Activated naive CD8-positive, alpha-beta T cell treated with anti-CD3 and anti-CD28 coated beads, Interleukin-2, amount 10 ng/mL, durations not matched to agents 7 days and 5 days (primary cell): ENCODE results near the gene MTMR3. TPM values are rescaled to one million over a fixed set of nuclear protein-coding genes. Genes with fewer than 3 reads are reported as not detected.
"Not testable (repeated sequence)": the region's sequence is repeated elsewhere in the genome, so short reads cannot be mapped to it uniquely, and the experiment has no call there.

Experiments used
- ATAC-seq: fragments of 150-1000 bp; cut with Tn5 transposase; one replicate; pipeline ENCODE4 v1.10.0; 2021; ENCODE audit warnings: low read depth, moderate library complexity
- POLR2A ChIA-PET: fragments of 350-600 bp; sonication (Branson Sonifier 250); formaldehyde crosslinking; loops from one replicate; lab custom pipeline; 2021; ENCODE audit warnings: antibody characterized with exemption; lab: Charles Lee
- DNase-seq: peaks from one replicate; pipeline ENCODE4 v3.0.0; 2021
- H3K27ac Mint-ChIP-seq: one replicate; pipeline ENCODE4 v1.8.0; 2022; ENCODE audit warnings: mild to moderate bottlenecking, mixed read lengths
- H3K27me3 Mint-ChIP-seq: one replicate; pipeline ENCODE4 v1.8.0; 2022; ENCODE audit warnings: mild to moderate bottlenecking, moderate library complexity, mixed read lengths
- H3K36me3 Mint-ChIP-seq: one replicate; pipeline ENCODE4 v1.8.0; 2021; ENCODE audit warnings: mild to moderate bottlenecking, mixed read lengths
- H3K4me1 Mint-ChIP-seq: one replicate; pipeline ENCODE4 v1.8.0; 2021; ENCODE audit warnings: mixed read lengths
- H3K4me3 Mint-ChIP-seq: one replicate; pipeline ENCODE4 v1.8.0; 2022; ENCODE audit warnings: mild to moderate bottlenecking, moderate library complexity, mixed read lengths
- H3K9me3 Mint-ChIP-seq: one replicate; pipeline ENCODE4 v1.8.0; 2021; ENCODE audit warnings: mixed read lengths
- total RNA-seq, 2 experiments: library from RNA; stranded (reverse); gene quantifications; one replicate each; pipeline ENCODE4 v1.2.3, GENCODE V29; 2021

MTMR3 gene
- total RNA-seq, 2 experiments from 2014 or later, result 33.9 to 40.8 TPM

DNA sequence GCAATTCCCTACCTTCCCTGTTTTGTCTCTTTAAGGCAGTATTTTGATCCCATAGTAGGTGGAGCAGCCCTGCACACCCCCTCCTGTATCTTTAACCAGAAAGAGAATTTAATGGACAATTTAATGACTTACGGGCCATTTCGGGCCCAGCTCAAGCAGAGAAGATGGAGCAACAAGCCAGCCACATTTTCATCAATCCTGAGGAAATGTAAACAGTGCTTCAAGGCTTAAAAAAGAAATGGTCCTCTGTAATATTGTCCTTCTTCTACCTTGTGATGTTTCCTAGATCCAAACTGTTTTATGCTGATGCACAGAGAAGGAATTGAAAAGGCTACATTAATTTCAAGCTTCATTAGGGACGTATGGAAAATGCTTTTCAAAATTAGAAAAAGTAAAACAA is 88.6 kb downstream of the MTMR3 start:
- H3K4me1 Mint-ChIP-seq, result peaks cover 4% of the 10 kb centered on the region
- POLR2A ChIA-PET, result no interaction called here
- no peaks in the 10 kb centered on the region for H3K27me3 Mint-ChIP-seq
- ATAC-seq (no peak), DNase-seq (no peak)
- H3K4me3 Mint-ChIP-seq, result no peak overlapping the region
- H3K27ac Mint-ChIP-seq, result no peak overlapping the region
- peaks cover 3% of the 10 kb centered on the region for H3K36me3 Mint-ChIP-seq
- no peaks in the 10 kb centered on the region for H3K9me3 Mint-ChIP-seq

- Mint-ChIP-seq H3K9me3 (no peaks in the 10 kb centered on the region), H3K4me3 (no peak overlapping the region), H3K4me1 (peaks cover 4% of the 10 kb centered on the region), H3K27ac (no peak overlapping the region), H3K36me3 (peaks cover 3% of the 10 kb centered on the region), H3K27me3 (no peaks in the 10 kb centered on the region)
- POLR2A ChIA-PET, result no interaction called here
- ATAC-seq (no peak), DNase-seq (no peak)
These were observed 89.1 kb downstream of the MTMR3 start for GRCh38 chr22:29972121-29972520.

GRCh38 chr22:29973269-29973668 is 90.3 kb downstream of the MTMR3 start:
- Mint-ChIP-seq H3K36me3 (peaks cover 1% of the 10 kb centered on the region), H3K4me3 (no peak overlapping the region), H3K4me1 (no peaks in the 10 kb centered on the region), H3K27ac (no peak overlapping the region), H3K9me3 (no peaks in the 10 kb centered on the region), H3K27me3 (no peaks in the 10 kb centered on the region)
- no peak for ATAC-seq
- POLR2A ChIA-PET, result no interaction called here
- no peak for DNase-seq

- ATAC-seq, H3K4me1 Mint-ChIP-seq, DNase-seq, H3K4me3 Mint-ChIP-seq, H3K36me3 Mint-ChIP-seq, H3K9me3 Mint-ChIP-seq, POLR2A ChIA-PET, H3K27me3 Mint-ChIP-seq, H3K27ac Mint-ChIP-seq: not testable (repeated sequence)
These were observed 90.7 kb downstream of the MTMR3 start for GRCh38 chr22:29973680-29974079.

GRCh38 chr22:29975494-29975893 is 92.5 kb downstream of the MTMR3 start:
- Mint-ChIP-seq H3K4me3 (no peak overlapping the region), H3K27ac (no peak overlapping the region), H3K27me3 (no peaks in the 10 kb centered on the region), H3K9me3 (no peaks in the 10 kb centered on the region), H3K4me1 (no peaks in the 10 kb centered on the region), H3K36me3 (peaks cover 7% of the 10 kb centered on the region)
- POLR2A ChIA-PET, result no interaction called here
- DNase-seq, result no peak
- ATAC-seq, result no peak

DNA sequence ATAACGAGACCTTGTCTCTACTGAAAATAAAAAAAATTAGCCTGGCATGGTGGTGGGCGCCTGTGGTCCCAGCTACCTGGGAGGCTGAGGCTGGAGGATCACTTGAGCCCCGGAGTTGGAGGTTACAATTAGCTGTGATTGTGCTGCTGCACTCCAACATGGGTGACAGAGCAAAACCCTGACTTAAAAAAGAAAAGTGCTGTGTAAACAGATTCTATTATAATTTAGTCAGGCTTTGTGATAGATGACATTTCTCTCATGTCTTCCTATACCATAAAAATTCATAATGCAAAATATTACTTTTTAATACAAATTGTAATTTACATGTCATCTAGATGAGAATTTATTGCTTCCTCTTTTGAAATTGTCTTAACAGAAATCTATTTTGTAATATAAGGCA is 94.1 kb downstream of the MTMR3 start:
- POLR2A ChIA-PET, result no interaction called here
- DNase-seq, result no peak
- no peak overlapping the region for H3K4me3 Mint-ChIP-seq
- H3K36me3 Mint-ChIP-seq, result peaks cover 6% of the 10 kb centered on the region
- H3K27me3 Mint-ChIP-seq, result no peaks in the 10 kb centered on the region
- H3K4me1 Mint-ChIP-seq, result no peaks in the 10 kb centered on the region
- no peak overlapping the region for H3K27ac Mint-ChIP-seq
- no peak for ATAC-seq
- no peaks in the 10 kb centered on the region for H3K9me3 Mint-ChIP-seq

GRCh38 chr22:29979777-29980321 is 96.9 kb downstream of the MTMR3 start:
- Mint-ChIP-seq H3K27me3 (no peaks in the 10 kb centered on the region), H3K27ac (no peak overlapping the region), H3K36me3 (peaks cover 6% of the 10 kb centered on the region), H3K9me3 (no peaks in the 10 kb centered on the region), H3K4me3 (no peak overlapping the region), H3K4me1 (no peaks in the 10 kb centered on the region)
- ATAC-seq (no peak), DNase-seq (no peak)
- POLR2A ChIA-PET, result no interaction called here

GRCh38 chr22:29983296-29983917 is 100.4 kb downstream of the MTMR3 start:
- peaks cover 1% of the 10 kb centered on the region for H3K4me1 Mint-ChIP-seq
- H3K36me3 Mint-ChIP-seq, result peaks cover 6% of the 10 kb centered on the region
- no peak for DNase-seq
- no peak overlapping the region for H3K27ac Mint-ChIP-seq
- POLR2A ChIA-PET, result no interaction called here
- ATAC-seq, result no peak
- no peak overlapping the region for H3K4me3 Mint-ChIP-seq
- H3K27me3 Mint-ChIP-seq, result no peaks in the 10 kb centered on the region
- H3K9me3 Mint-ChIP-seq, result no peaks in the 10 kb centered on the region

GRCh38 chr22:29985912-29986311 is 102.9 kb downstream of the MTMR3 start:
- ATAC-seq (no peak), DNase-seq (no peak)
- POLR2A ChIA-PET, result no interaction called here
- no peak overlapping the region for H3K27ac Mint-ChIP-seq
- H3K36me3 Mint-ChIP-seq, result peaks cover 2% of the 10 kb centered on the region
- no peak overlapping the region for H3K4me3 Mint-ChIP-seq
- no peaks in the 10 kb centered on the region for H3K27me3 Mint-ChIP-seq
- H3K4me1 Mint-ChIP-seq, result peaks cover 1% of the 10 kb centered on the region
- H3K9me3 Mint-ChIP-seq, result no peaks in the 10 kb centered on the region

- no peak for DNase-seq
- Mint-ChIP-seq H3K4me3 (no peak overlapping the region), H3K4me1 (peaks cover 1% of the 10 kb centered on the region), H3K9me3 (no peaks in the 10 kb centered on the region), H3K27ac (no peak overlapping the region), H3K27me3 (no peaks in the 10 kb centered on the region), H3K36me3 (peaks cover 2% of the 10 kb centered on the region)
- POLR2A ChIA-PET, result no interaction called here
- no peak for ATAC-seq
These were observed 104.2 kb downstream of the MTMR3 start for GRCh38 chr22:29987137-29987536.

- Mint-ChIP-seq H3K9me3 (no peaks in the 10 kb centered on the region), H3K27ac (no peak overlapping the region), H3K36me3 (peaks cover 2% of the 10 kb centered on the region), H3K4me3 (no peak overlapping the region), H3K4me1 (peaks cover 1% of the 10 kb centered on the region), H3K27me3 (no peaks in the 10 kb centered on the region)
- ATAC-seq, result no peak
- POLR2A ChIA-PET, result no interaction called here
- DNase-seq, result no peak
These were observed 105.7 kb downstream of the MTMR3 start for GRCh38 chr22:29988719-29989118.

DNA sequence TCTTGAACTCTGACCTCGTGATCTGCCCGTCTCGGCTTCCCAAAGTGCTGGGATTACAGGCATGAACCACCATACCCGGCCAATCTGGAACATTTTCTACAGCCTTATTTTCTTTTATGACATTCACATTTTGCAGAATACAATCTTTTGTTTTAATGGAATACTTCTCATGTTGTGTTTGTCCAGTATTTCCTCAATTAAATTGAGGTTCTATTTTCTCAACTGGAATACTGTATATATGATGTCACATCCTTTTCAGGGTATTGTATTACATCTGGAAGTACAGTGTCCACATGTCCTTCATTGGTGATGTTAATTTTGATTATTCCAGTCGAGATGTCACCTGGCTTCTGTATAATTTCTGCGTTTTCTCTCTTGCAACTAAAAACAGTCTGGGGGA is 106.5 kb downstream of the MTMR3 start:
- Mint-ChIP-seq H3K9me3 (no peaks in the 10 kb centered on the region), H3K36me3 (peaks cover 2% of the 10 kb centered on the region), H3K4me3 (no peak overlapping the region), H3K27ac (no peak overlapping the region), H3K4me1 (peaks cover 1% of the 10 kb centered on the region), H3K27me3 (no peaks in the 10 kb centered on the region)
- ATAC-seq (no peak), DNase-seq (no peak)
- POLR2A ChIA-PET, result no interaction called here

DNA sequence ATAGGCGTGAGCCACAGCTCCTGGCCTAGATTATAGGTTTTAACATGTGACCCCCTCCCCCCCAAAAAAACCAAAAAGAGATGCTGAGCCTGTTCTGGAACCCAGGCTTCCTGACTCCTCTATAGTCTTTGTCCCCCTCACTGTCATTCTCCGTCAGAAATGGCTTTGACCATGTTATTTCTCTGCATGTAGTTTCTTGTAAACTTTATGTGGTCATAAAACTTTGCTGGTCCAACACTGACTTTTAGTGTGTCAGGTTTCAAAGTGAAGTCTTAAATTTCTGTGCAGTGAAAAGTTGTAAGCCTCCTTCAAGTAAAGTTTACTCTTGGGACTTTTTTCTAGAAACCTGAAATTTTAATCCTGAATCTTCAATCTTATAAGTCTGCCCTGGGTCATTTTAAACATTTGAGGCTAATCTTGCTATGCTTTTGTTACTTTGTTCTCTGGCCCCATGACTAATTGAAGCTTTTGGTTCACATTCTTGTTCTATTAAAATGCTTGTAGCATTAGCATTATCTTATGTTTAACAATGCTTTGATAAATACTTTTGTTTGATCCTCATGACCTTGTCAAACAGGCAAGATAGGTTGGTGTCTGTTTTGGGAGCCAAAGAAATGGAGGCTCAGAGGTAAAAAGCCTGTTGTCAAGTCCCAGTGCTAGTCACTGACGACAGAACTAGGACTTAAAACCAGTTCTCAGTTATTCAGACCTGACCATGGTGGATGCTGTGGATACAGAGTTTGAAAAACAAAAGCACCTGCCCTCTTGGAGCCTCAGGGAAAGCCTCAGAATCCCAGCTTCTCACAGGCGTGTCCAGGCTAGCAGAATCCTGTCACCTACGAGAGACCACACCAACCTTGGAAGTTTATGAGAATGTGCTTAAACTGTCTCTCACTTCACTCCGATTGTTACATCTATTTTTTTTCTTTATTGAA is 109.6 kb downstream of the MTMR3 start:
- no peaks in the 10 kb centered on the region for H3K27me3 Mint-ChIP-seq
- H3K27ac Mint-ChIP-seq, result no peak overlapping the region
- H3K9me3 Mint-ChIP-seq, result no peaks in the 10 kb centered on the region
- H3K36me3 Mint-ChIP-seq, result peaks cover 2% of the 10 kb centered on the region
- H3K4me1 Mint-ChIP-seq, result peaks cover 2% of the 10 kb centered on the region
- H3K4me3 Mint-ChIP-seq, result no peak overlapping the region
- no peak for ATAC-seq
- DNase-seq, result no peak
- POLR2A ChIA-PET, result no interaction called here
